ENCODE measurements around the gene SVIL.
"Not testable (repeated sequence)": the region's sequence is repeated elsewhere in the genome, so short reads cannot be mapped to it uniquely, and the experiment has no call there.

Gene SVIL

GRCh38 chr10:29596826-29597225 lies 37.9 kb downstream of the SVIL start:
- DNase-seq: no peak

- DNase-seq: no peak
Measured at GRCh38 chr10:29596356-29596755, 38.4 kb downstream of the SVIL start.

- DNase-seq: no peak
Measured at GRCh38 chr10:29595636-29596225, 39.0 kb downstream of the SVIL start.

- no peak for DNase-seq
Measured at GRCh38 chr10:29595146-29595545, 39.6 kb downstream of the SVIL start.

GRCh38 chr10:29591651-29591968 lies 43.2 kb downstream of the SVIL start:
- DNase-seq: no peak

GRCh38 chr10:29590915-29591650 lies 43.7 kb downstream of the SVIL start:
- no peak for DNase-seq

- peak; percentile 73 for DNase-seq
Measured at GRCh38 chr10:29588629-29589421, 45.9 kb downstream of the SVIL start.

- peak; percentile 32 for DNase-seq
Measured at GRCh38 chr10:29587750-29588628, 46.8 kb downstream of the SVIL start.

- DNase-seq: not testable (repeated sequence)
Measured at GRCh38 chr10:29587102-29587749, 47.5 kb downstream of the SVIL start.

GRCh38 chr10:29586509-29586908 lies 48.3 kb downstream of the SVIL start:
- no peak for DNase-seq

GRCh38 chr10:29585488-29585976 lies 49.2 kb downstream of the SVIL start:
- peak; percentile 58 for DNase-seq

- DNase-seq: no peak
Measured at GRCh38 chr10:29584436-29584835, 50.3 kb downstream of the SVIL start.

- no peak for DNase-seq
Measured at GRCh38 chr10:29583674-29584073, 51.1 kb downstream of the SVIL start.

GRCh38 chr10:29582769-29583168 lies 52.0 kb downstream of the SVIL start:
- peak; percentile 79 for DNase-seq

GRCh38 chr10:29579455-29579970 lies 55.3 kb downstream of the SVIL start:
- no peak for DNase-seq

- DNase-seq: no peak
Measured at GRCh38 chr10:29578457-29578856, 56.3 kb downstream of the SVIL start.

- DNase-seq: peak; percentile 70
Measured at GRCh38 chr10:29576681-29577080, 58.1 kb downstream of the SVIL start.

GRCh38 chr10:29575098-29575455 lies 59.7 kb downstream of the SVIL start:
- no peak for DNase-seq

GRCh38 chr10:29574212-29575097 lies 60.3 kb downstream of the SVIL start:
- DNase-seq: not testable (repeated sequence)

GRCh38 chr10:29570248-29570647 lies 64.5 kb downstream of the SVIL start:
- DNase-seq: not testable (repeated sequence)

GRCh38 chr10:29569795-29570194 lies 65.0 kb downstream of the SVIL start:
- no peak for DNase-seq
